ENCODE data around the gene C4orf54.

GRCh38 chr4:99624141-99624719 is 33.4 kb downstream of the C4orf54 start:
- no peak for TF ChIP-seq RAD21 (IDR thresholded peaks at IDR 0.05; ENCODE audit: low read length)
- TF ChIP-seq USF2 (IDR thresholded peaks at IDR 0.05; ENCODE audit: low read depth, low read length), result no peak
- no peak for TF ChIP-seq CTCF (conservative IDR thresholded peaks at IDR 0.05; ENCODE audit: low read depth, low read length)
- no peak for TF ChIP-seq MAFK (IDR thresholded peaks at IDR 0.05; ENCODE audit: low read depth, low read length)
- TF ChIP-seq POLR2A (IDR thresholded peaks at IDR 0.05; ENCODE audit: low read depth, low read length), result no peak
- no peak for TF ChIP-seq SMC3 (IDR thresholded peaks at IDR 0.05; ENCODE audit: low read depth, low read length)
- no peak for TF ChIP-seq NFE2L2 (IDR thresholded peaks at IDR 0.05; ENCODE audit: low read depth, low read length)
- TF ChIP-seq MAZ (IDR thresholded peaks at IDR 0.05; ENCODE audit: borderline replicate concordance, low read depth, low read length), result no peak
- no peak for TF ChIP-seq MXI1 (IDR thresholded peaks at IDR 0.05; ENCODE audit: borderline replicate concordance, low read depth, low read length)
- no peak for TF ChIP-seq RFX5 (IDR thresholded peaks at IDR 0.05; ENCODE audit: low read depth, low read length)
- TF ChIP-seq CEBPB (IDR thresholded peaks at IDR 0.05; ENCODE audit: low read depth, low read length), result no peak
- no peak for TF ChIP-seq BHLHE40 (IDR thresholded peaks at IDR 0.05; ENCODE audit: low read depth, low read length)
- TF ChIP-seq FOS (IDR thresholded peaks at IDR 0.05; ENCODE audit: low read depth, low read length), result no peak

All from IMR-90 (cell line).